ENCODE results near the gene PRKG1. TPM values are rescaled to one million over a fixed set of nuclear protein-coding genes. Genes with fewer than 3 reads are reported as not detected.

The PRKG1 gene
- total and polyA plus RNA-seq, 2 of the 4 experiments (the other 2 are of a cell fraction) = 3.5 to 18.3 TPM

DNA sequence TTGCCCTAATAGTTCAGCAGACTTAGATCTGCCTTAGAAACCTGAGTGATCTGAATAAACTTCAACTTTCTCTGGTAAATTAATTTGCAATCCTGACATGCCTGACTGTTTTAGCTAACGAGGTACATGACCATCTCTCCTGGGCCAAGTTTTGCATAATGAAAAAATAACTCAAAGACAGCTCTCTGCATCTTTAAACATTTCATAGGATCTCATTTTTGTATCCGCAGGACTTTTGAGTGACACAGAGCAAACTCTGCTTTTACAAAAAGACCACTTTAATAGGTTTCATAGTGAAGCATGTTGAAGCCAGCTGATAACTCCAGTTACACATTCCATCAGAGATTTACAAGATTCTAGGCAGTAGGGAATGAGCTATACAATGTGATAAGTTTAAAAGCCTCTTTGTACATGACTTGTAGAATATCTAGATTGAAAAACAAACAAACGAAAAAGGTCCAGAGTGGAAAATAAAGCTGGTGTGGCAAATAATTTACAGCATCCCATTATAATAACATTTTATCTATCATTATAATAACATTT, 2.1 kb downstream of the PRKG1 start:
- ChIA-PET CTCF (no interaction called here), POLR2A (ENCODE audit: unreplicated experiment) (no interaction called here)
- no peak overlapping the region for H2AK5ac ChIP-seq (ENCODE audit: low read depth, low read length)
- no peak overlapping the region for H2BK120ac ChIP-seq (ENCODE audit: low read depth, low read length)
- no peak overlapping the region for H3K18ac ChIP-seq (ENCODE audit: low read depth, low read length)
- no peak overlapping the region for H4K91ac ChIP-seq (ENCODE audit: insufficient read depth, low read depth, low read length)
- H4K5ac ChIP-seq (ENCODE audit: low read depth, low read length) = no peak overlapping the region
- 0 out of 2 replicates have a peak overlapping the region, but pooled peaks have one; percentile 7 for H3K4me2 ChIP-seq (ENCODE audit: low read depth, low read length)
- H2BK20ac ChIP-seq (ENCODE audit: low read depth, low read length) = no peak overlapping the region
- no peak for ATAC-seq (ENCODE audit: low read depth)
- DNase-seq = no peak
- H3K9me3 ChIP-seq (ENCODE audit: control insufficient read depth, insufficient read depth, low read length) = no peaks in the 10 kb centered on the region
- no peak overlapping the region for H3K56ac ChIP-seq (ENCODE audit: extremely low read depth, insufficient read depth, low read length)
- no peak overlapping the region for H2BK5ac ChIP-seq (ENCODE audit: low read depth, low read length, poor library complexity, severe bottlenecking)
- H3K4me1 ChIP-seq (ENCODE audit: control insufficient read depth, insufficient read depth, low read length) = peaks cover 6% of the 10 kb centered on the region; the same call in 1 of the 2 replicates
- H3K4ac ChIP-seq (ENCODE audit: low read depth, low read length) = no peak overlapping the region
- no peak for TF ChIP-seq FOS (IDR thresholded peaks at IDR 0.05; ENCODE audit: low read depth, low read length)
- no peak overlapping the region for H3K4me3 ChIP-seq (ENCODE audit: insufficient read depth, low read depth, low read length)
- H2BK15ac ChIP-seq (ENCODE audit: low read depth, low read length) = no peak overlapping the region
- no peak overlapping the region for H3K14ac ChIP-seq (replicated peaks; ENCODE audit: low read depth, low read length)
- WGBS, 2 experiments (ENCODE audit: extremely low coverage in 2 of 2, insufficient read length in 1 of 2) = 83% methylated on average over 1 of the region's 3 CpGs; no CpG with 5 or more reads in 1 of the 2 experiments
- no peak overlapping the region for H3K27ac ChIP-seq (ENCODE audit: insufficient read depth, low read length)
- in situ Hi-C loops (cut with MboI; ENCODE audit: low sequenced_read_pairs) = no loop called here
- no peak overlapping the region for H4K8ac ChIP-seq (ENCODE audit: low read depth in 2 of 2, low read length in 2 of 2)
- H3K79me1 ChIP-seq (ENCODE audit: low read depth in 1 of 2, low read length in 2 of 2) = peaks cover 24 to 51% of the 10 kb centered on the region in 2 experiments; a peak in 3 of 4 replicates
- H3K36me3 ChIP-seq (ENCODE audit: control insufficient read depth, insufficient read depth, low read length) = no peaks in the 10 kb centered on the region
- no peaks in the 10 kb centered on the region for H3K27me3 ChIP-seq (ENCODE audit: control insufficient read depth, insufficient read depth, low read length)
- intact Hi-C loops (cut with micrococcal nuclease) = loop anchor here (10.0 kb wide), 1 partner anchor 618 kb away; the partner anchor contains the start of gene CSTF2T
- peaks cover 9% of the 10 kb centered on the region; the same call in 1 of the 2 replicates for H4K20me1 ChIP-seq (ENCODE audit: insufficient read depth, low read length)
- H2AFZ ChIP-seq (replicated peaks; ENCODE audit: low read length, poor library complexity) = no peak overlapping the region
- H3K9ac ChIP-seq (ENCODE audit: low read depth, low read length) = no peak overlapping the region
- BruUV-seq (replicated peaks) = no TSS peak
- dilution Hi-C loops (cut with HindIII; ENCODE audit: low sequenced_read_pairs, unreplicated experiment) = no loop called here
- H3K9me1 ChIP-seq (ENCODE audit: insufficient read depth, low read length) = peaks cover 4% of the 10 kb centered on the region
- H2AK9ac ChIP-seq (replicated peaks; ENCODE audit: low read depth, low read length, poor library complexity) = no peak overlapping the region
- no peak overlapping the region for H3K23ac ChIP-seq (ENCODE audit: low read depth, low read length)
